NOMO-1 (cell line): ENCODE results near the gene GYG2.

ENCODE experiments used
- DNase-seq, 2 experiments: peaks; one replicate each; lab custom pipeline; 2025; ENCODE audit not compliant: unreplicated experiment in 2 of 2; lab: John Stamatoyannopoulos, UW

Gene GYG2

DNA sequence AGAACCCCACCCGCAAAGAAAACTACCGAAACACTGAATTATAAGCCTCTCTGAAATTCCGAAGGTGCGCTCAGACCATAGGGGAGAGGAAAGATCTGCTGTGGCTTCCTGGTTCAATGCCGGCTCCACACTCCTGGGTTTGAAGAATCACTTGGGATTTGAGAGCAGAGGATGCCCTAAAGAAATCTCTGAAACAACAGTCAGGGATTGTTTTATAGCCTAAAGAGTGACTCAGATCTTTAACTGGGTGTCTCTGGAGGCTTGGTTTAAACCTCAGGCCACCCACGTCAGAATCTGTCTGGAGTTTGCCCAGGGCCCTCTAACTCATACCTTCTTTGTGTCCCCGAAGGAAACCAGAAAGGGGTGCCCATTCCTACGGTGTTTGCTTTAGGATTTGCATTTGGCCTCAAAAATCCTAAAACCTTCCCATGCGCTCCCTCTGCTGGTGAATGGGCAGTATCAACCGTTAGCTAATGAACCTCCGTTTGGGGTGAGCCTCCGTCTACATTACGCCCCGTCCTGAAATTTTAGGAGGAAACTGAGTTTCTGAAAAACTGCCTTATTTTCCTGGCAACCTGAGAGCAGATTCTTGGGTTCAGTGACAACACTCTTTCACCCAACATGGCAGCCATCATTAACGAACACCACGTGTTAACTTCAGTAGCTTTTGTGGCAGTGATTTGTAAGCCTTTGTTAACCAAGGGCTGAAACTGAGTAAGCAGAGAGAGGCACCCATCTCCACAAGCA lies 16.4 kb upstream of the GYG2 start:
- DNase-seq = peak in 1 of 2 experiments; percentile 46

DNA sequence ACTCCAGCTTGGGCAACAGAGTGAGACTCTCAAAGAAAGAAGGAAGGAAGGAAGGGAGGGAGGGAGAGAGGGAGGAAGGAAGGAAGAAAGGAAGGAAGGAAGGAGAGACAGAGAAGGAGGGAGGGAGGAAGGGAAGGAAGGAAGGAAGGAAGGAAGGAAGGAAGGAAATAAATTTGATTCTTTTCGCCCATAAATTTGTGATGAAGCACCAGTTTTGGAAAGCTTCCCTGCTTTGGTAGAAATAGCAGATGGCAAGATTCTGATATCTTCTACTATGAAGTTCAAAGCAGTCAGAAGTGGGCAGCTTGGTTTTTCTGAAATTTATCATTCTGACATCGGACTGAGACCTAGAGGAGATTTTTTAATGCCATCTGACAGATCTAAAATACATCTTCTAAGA lies 11.7 kb upstream of the GYG2 start:
- DNase-seq = no peak

DNA sequence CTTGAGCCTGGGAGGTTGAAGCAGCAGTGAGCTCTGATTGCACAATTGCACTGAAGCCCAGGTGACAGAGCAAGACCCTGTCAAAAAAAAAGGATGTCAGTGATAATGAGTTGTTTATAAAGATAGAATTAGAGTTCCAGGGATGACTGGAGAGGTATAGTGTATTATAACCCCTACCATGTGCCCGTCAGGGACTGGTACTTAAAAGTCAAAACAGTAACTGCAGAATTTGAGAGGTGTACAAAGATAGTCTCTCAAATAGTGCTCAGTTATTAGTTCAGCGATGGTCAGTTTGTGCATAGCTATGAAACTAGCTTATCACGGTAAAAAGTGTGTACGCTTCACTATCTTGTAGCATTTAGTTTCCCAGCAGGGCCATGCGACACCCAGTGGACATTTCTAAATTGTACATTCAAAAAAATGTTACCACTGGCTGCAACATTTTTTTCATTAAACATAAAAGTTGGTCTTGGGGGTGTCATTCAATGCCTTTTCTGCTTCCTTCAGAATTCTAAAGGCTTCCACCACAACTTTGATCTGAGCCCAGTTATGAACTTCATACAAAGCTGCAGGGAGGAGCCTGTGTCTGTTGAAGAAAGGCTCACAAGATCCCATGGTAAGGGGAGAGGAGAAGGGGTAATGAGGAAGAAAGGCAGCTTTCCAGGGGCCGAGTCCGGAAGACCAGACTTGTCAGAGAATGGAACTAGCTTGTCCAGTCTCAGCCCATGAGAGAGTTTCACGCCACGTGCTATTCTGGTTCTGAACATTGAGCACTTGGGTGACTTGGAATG lies 9.2 kb upstream of the GYG2 start:
- DNase-seq = peak; percentile 25 to 57

- DNase-seq = no peak
Observed at GRCh38 chrX:2820136-2820771, 8.5 kb upstream of the GYG2 start.

DNA sequence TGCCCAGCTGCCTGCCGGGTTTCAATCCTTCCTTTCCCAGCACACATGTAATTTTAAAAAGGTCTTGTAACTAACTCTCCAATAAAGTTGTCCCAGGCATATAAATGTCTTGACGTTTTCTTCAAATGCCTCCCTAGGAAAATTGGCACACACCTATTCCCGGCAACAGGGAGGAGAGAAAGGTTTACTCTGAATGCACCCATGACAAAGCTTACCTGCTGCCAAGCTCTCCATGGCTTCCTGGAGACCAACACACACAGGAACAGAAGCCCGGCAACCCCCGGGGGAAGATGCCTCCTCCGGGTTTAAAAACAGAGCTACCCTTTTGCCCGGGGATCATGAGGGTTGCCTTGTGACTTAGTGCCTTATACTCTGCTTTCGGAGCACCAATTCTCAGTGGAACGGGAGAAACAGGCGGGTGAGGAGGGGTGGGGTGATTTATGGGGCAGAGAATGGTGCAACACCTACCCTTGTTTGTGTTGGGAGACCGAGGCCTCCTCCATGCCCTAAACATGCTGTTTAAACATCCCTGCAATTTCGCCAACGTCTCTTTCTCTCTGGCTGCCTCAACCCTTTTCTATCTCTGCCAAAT lies 4.8 kb upstream of the GYG2 start:
- no peak for DNase-seq

DNA sequence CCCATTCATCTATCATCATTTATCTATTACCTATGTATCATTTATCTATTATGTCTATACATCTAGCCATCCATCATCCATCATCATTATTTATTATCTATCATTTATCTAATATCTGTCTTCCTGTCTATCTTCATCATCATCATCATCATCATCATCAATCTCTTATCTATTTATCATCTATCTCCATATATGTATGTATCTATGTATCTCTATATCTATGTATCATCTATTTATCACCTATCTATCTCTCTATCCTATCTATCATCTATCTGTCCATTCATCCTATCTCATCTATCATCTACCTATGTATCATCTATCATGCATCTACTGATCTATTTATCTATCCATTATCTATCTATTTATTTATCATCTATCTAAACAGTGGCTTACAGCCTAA lies 3.8 kb upstream of the GYG2 start:
- DNase-seq = no peak

DNA sequence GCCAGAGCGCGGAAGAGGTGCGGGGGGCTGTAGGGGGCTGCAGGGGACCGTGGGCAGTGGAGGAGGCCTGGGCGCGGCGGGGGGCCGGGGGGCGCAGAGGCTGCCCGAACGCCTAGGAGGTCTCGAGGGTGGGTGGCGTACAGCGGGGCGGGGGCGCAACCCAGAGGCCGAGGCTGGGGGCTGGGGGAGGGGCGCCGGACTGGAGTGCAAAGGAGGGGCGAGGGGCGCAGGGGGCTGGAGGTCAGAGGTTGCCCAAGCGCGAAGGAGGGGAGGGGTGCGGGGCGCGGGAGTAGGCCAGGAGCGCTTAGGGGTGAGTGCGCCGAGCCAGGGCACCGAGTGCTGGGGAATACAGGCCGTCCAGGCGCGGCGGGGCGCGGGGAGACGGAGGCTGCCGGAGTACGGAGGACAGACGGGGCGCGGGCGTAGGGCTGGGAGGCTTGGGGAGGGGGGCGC lies 255 bp downstream of the GYG2 start:
- peak in 1 of 2 experiments; percentile 10 for DNase-seq

GRCh38 chrX:2829469-2830246 lies 928 bp downstream of the GYG2 start:
- DNase-seq = no peak

DNA sequence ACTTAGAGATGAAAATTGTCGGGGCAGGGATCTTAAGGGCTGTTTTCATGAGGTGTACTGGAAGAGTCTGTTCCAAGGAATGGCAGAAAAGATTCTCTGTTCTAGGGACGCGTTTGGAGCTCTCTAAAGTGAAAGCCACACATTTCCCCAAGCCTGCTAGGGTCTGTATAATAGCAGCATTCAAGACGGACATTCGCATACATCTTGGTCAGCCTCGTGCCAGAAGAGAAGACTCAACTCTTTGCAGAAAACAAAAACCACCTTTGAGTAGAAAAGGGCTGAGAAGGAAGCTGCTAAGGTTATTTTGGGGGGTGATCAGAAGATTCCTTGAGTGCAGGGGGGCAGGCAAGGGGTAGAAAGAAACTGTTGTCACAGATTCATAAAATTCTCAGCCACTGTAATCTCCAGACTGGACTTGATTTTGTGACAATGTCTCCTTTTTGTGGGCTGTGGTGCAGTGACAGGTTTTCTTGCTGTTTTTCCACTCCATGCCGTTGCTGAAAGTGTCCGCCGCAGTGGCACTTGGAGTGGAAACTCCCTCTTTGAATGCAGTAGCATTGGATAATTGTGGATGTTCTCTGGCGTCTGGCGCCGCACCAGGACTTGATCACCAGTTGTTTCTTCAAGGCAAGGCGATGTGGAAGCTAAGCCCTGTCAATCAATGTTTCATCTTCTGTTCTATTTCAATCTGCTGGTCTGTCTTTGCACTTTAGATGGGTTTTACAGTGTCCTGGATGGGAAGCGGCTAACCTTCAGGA lies 2.9 kb downstream of the GYG2 start:
- no peak for DNase-seq

- DNase-seq = no peak
Observed at GRCh38 chrX:2837961-2838360, 9.2 kb downstream of the GYG2 start.

- DNase-seq = no peak
Observed at GRCh38 chrX:2840961-2841360, 12.2 kb downstream of the GYG2 start.

- DNase-seq = no peak
Observed at GRCh38 chrX:2841537-2841936, 12.8 kb downstream of the GYG2 start.

DNA sequence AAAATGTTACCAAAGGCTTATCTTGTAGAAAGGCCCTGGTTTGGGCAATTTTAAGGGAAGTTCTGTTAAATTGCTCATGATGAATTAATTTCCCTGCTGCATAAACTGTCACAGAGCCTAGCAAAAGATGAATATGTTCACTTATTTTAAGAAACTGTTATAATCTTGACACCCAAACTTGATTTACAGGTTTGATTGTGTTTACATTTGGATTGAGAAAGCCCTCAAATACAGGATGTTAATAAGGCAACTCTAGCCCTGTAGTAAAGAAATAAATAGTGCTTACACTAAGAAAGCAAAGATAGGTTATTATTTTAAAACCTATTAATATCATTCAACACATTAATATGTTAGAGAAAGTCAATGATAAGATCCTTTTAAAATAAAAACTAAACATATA lies 18.3 kb downstream of the GYG2 start:
- no peak for DNase-seq

GRCh38 chrX:2848871-2849301 lies 20.2 kb downstream of the GYG2 start:
- DNase-seq = peak; percentile 43 to 68

GRCh38 chrX:2854918-2855317 lies 26.2 kb downstream of the GYG2 start:
- DNase-seq = no peak

DNA sequence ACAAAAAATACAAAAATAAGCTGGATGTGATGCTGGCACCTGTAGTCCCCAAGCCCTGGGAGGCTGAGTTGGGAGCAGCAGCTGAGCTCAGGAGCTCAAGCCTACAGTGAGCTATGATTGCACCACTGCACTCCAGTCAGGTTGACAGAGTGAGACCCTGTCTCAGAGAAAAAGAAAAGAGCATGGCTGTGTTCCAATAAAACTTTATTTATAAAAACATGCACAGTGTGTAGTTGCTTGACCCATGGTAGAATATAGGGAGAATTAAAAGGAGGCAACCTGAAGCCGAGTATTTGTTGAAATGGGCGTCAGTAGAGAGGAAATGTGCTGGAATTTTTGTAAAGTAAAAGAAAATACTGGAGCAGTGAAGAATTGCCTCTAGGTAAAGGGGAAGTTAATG lies 27.0 kb downstream of the GYG2 start:
- DNase-seq = no peak

- no peak for DNase-seq
Observed at GRCh38 chrX:2857566-2857965, 28.8 kb downstream of the GYG2 start.

- no peak for DNase-seq
Observed at GRCh38 chrX:2859197-2859797, 30.6 kb downstream of the GYG2 start.

- DNase-seq = no peak
Observed at GRCh38 chrX:2862404-2862803, 33.7 kb downstream of the GYG2 start.
